HG03354 (cell line): Measurements from ENCODE around the gene ATP1A2.

ENCODE experiments used
- ATAC-seq: cut with Tn5 transposase; IDR thresholded peaks from one replicate; pipeline ENCODE4 v1.9.1; 2021; ENCODE audit warnings: mild to moderate bottlenecking; ENCODE audit not compliant: unreplicated experiment, poor library complexity, severe bottlenecking

The ATP1A2 gene

DNA sequence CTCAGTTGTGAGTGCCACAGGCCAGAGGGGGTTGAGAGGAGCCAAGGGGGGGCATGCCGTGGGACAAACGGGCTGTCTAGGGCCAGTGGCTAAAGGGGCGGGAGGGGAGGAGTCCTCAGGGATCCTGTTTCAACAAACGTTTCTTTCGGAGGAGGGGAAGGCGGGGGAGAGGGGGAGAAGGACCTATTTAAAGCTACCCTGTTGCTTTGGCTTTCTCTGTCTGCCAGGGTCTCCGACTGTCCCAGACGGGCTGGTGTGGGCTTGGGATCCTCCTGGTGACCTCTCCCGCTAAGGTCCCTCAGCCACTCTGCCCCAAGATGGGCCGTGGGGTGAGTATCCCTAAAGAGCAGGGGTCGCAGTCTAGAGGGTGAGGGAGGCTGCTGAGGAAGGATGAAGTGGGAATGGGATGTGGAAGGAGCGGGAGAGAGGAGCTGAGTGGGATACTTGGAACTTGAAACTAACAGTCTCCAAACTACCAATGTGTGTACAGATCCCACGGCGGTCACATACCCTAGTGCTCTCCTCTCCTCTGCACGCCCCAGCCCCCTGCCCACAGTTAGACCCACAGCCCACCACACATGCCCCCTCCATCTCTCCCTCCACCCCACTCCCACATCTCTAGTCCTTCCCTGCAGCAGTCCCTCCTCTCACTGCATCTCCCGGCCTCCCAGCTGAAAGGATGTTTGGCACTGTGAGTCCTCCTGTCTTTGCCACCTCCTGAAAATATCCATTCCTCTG, at the start of gene ATP1A2:
Gene ATP1A2, plus strand, starts transcription at position 215 of the 738 bp plus-strand sequence. Its CDS starts 103 bp downstream, at position 318.
- ATAC-seq: no peak

DNA sequence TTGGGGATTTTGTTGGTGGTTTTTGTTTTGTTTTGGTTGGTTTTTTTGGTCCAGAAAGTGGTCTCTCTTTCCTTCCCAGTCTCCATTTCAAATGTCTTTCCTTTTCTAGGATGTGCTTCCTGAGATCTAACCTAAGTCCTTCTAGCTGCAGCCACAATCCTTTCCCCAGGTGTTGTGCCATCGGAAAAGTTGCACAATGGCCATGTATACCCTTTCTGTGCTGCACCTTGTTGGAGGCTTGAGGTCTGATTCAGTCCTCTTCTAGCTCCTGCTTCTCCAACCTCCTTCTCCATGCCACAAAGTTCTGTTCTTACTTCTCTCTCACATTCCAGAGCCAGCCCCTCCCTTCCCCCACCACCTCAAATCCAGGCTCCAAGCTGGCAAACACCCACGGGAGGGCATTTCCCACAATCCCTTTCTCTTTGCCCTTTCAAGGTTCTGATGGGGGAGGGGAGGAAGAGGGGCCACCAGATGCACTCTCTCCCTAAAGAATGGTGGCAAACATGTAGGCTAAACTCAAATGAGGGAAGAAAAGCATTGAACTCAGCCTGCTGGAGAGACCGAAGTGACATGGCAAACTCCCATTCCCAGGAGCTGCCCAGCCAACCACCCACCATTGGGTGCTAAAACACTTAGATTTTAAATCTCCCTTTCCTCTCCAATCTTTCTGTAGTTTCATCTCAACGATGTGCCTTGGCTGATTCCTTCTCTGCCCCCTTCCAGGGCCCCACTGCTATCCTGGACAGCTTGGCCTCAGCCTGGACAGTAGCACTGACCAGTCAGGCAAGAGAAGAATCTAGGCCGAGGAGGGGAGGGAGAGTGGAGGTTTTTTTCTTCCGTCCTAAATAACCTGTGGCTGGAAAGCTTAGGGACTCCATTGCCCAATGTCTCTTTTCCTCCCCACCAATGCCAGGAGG, 48.5 kb upstream of the ATP1A2 start:
- no peak for ATAC-seq

- no peak for ATAC-seq
Measured at GRCh38 chr1:160068225-160068624, 47.3 kb upstream of the ATP1A2 start.

GRCh38 chr1:160069460-160070231, 45.9 kb upstream of the ATP1A2 start, which contains the start of gene KCNJ10:
KCNJ10 (minus strand) TSS chr1:160070160; CDS start chr1:160042532, 27,628 bp downstream.
- no peak for ATAC-seq

DNA sequence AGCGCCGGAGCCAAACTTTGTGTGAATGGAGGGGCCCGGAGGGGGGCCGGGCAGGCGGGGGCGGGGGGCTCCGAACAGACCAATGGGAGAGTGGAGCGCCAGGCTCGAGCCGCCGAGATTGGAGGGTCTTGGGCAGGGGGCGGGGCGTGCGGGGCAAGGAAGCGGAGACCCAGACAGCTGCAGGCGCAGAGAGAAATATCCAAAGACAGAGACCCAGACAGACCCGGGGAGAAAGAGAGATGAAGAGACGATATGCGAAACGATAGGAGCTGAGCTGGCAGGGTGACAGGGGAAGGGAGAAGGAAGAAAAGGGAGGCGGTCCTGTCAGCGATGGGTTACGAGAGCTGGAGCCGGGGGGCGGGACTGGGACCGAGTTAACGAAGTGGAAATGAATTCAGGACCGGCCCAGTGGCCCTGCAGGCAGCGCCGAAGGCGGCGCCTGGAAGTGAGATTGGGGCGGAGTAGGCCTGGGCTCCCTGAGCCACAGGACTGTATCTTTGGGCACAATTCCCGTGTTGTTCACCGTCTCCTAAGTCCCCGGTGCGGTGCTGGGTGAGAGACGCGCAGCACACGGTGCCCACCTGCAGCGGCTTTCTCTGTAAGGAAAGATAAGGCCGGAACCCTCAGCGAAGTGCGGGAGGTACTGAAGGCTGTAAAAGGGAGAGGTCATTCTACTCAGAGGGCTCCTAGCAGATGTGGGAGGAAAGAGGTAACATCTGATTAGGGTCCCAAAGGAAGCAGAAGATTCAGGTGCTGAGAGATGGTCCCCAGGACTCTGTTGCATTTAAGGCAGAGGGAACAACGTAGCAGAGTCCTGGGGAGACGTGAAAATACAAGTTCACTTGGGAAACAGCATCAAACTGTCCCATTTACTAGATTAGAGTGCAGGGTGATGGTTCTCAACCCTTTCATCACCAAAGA, 45.1 kb upstream of the ATP1A2 start:
- ATAC-seq: peak; percentile 49

GRCh38 chr1:160071289-160071688, 44.3 kb upstream of the ATP1A2 start:
- ATAC-seq: no peak

GRCh38 chr1:160074865-160075264, 40.7 kb upstream of the ATP1A2 start:
- ATAC-seq: no peak

DNA sequence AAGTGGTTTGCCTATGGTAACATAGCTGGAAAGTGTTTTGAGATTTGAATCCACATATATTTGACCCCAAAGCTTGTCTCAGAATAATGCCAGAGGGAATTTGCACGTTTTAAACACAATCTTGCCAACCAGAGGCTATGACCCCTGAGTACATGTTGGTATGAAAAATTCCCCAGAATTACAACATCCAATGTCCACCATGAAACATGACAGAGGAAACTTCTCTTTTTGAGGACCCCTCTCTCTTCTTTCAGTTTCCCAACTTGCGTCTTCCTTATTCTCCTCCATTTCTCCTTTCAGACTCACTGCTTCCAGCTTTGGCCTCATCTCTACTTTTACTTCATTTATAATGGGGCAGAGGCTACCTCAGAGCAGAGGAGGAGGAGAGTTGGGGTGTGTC, 39.7 kb upstream of the ATP1A2 start:
- ATAC-seq: no peak

- no peak for ATAC-seq
Measured at GRCh38 chr1:160076295-160076694, 39.3 kb upstream of the ATP1A2 start.

- ATAC-seq: no peak
Measured at GRCh38 chr1:160077486-160077885, 38.1 kb upstream of the ATP1A2 start.

GRCh38 chr1:160078512-160079195, 36.9 kb upstream of the ATP1A2 start:
- peak; percentile 75 for ATAC-seq

- ATAC-seq: no peak
Measured at GRCh38 chr1:160079448-160079847, 36.1 kb upstream of the ATP1A2 start.

DNA sequence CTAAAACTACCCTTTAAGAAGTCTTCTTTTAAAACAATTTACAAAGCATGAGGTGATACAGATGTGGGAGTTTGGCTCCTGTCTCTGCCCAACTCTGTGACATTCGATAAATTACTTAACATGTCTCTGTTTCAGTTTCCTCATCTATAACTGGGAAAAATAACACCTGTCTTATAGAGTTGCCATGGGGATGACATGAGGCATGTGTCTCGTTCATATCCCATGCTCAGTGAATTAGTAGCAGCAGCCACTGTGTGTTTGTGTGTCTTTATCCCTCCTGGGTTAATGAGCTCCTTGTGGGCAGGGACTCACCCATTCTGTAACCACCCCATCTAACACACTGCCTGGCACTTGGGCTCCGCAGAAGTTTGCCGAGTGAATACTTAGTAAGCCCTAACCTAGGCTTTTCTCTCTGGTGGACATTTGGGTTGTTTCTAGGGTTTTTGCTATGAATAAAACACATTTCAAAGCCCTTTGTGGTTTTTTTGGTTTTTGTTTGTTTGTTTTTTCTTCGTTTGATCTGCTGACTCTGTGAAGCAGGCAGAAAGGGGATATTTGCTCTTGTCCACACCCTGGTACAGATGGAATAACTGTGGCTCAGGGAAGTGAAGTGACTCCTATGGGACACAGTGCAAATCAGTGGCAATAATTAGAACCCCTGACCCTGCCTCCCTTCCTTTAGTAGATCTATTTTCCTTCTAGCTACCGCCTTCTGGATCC, 35.0 kb upstream of the ATP1A2 start:
- ATAC-seq: no peak

GRCh38 chr1:160081261-160081936, 34.2 kb upstream of the ATP1A2 start, which contains the start of gene KCNJ9:
KCNJ9 (plus strand) TSS chr1:160081538; CDS start chr1:160084031, 2,493 bp downstream.
- ATAC-seq: no peak

GRCh38 chr1:160082487-160082886, 33.1 kb upstream of the ATP1A2 start:
- no peak for ATAC-seq

DNA sequence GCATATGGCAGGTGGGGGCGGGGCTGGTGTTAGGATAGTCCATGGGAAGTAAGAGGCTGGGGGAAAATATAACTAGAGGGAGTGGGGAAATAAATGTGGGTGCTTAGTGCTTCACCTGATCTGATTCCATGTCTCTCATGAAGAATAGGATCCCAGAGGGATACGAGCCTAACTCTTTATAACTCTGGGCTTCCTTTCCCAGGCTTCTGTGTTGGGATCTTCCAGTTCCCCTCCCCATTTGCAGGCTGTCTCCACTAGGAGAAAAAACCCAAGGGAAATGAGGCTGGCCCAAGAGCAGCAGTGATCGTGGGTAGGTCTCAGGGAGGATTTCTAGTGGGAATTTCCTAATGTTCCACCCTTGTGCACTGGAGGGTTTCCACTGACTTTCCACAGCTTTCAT, 32.6 kb upstream of the ATP1A2 start:
- ATAC-seq: no peak
